Ecto neural progenitor cell (in vitro differentiated cells): Measurements from ENCODE around the gene CHRFAM7A.
"Not testable (repeated sequence)": the region's sequence is repeated elsewhere in the genome, so short reads cannot be mapped to it uniquely, and the experiment has no call there.

Source experiments
- DNase-seq: peaks from one replicate; pipeline ENCODE4 v3.0.0-alpha.2; 2018; ENCODE audit warnings: low spot score

Gene CHRFAM7A

GRCh38 chr15:30315704-30316103, 77.6 kb downstream of the CHRFAM7A start:
- DNase-seq: not testable (repeated sequence)

GRCh38 chr15:30310575-30310974, 82.8 kb downstream of the CHRFAM7A start:
- DNase-seq: not testable (repeated sequence)
